ENCODE data around the gene MSI2.
A peak's percentile ranks its signal among the peaks of the same experiment; 100 is the strongest.

MSI2 gene

GRCh38 chr17:57522042-57523005 is 266.0 kb downstream of the MSI2 start:
- DNase-seq (ENCODE audit: low read depth), result no peak
- no peak overlapping the region for H3K4me3 ChIP-seq (ENCODE audit: low read depth, low read length)
- TF ChIP-seq CTCF (conservative IDR thresholded peaks at IDR 0.05; ENCODE audit: low read depth, low read length), result no peak

GRCh38 chr17:57523926-57524632 is 267.8 kb downstream of the MSI2 start:
- H3K4me3 ChIP-seq (ENCODE audit: low read depth, low read length), result no peak overlapping the region
- TF ChIP-seq CTCF (conservative IDR thresholded peaks at IDR 0.05; ENCODE audit: low read depth, low read length), result no peak
- DNase-seq (ENCODE audit: low read depth), result peak; percentile 47

GRCh38 chr17:57524839-57525568 is 268.7 kb downstream of the MSI2 start:
- TF ChIP-seq CTCF (conservative IDR thresholded peaks at IDR 0.05; ENCODE audit: low read depth, low read length), result no peak
- DNase-seq (ENCODE audit: low read depth), result no peak
- no peak overlapping the region for H3K4me3 ChIP-seq (ENCODE audit: low read depth, low read length)

- no peak for DNase-seq (ENCODE audit: low read depth)
- no peak overlapping the region for H3K4me3 ChIP-seq (ENCODE audit: low read depth, low read length)
- TF ChIP-seq CTCF (conservative IDR thresholded peaks at IDR 0.05; ENCODE audit: low read depth, low read length), result no peak
Measured at GRCh38 chr17:57527221-57528057, 271.1 kb downstream of the MSI2 start.

GRCh38 chr17:57528058-57528451 is 271.7 kb downstream of the MSI2 start:
- no peak for DNase-seq (ENCODE audit: low read depth)
- no peak overlapping the region for H3K4me3 ChIP-seq (ENCODE audit: low read depth, low read length)
- no peak for TF ChIP-seq CTCF (conservative IDR thresholded peaks at IDR 0.05; ENCODE audit: low read depth, low read length)

GRCh38 chr17:57530026-57530425 is 273.7 kb downstream of the MSI2 start:
- DNase-seq (ENCODE audit: low read depth), result no peak
- no peak for TF ChIP-seq CTCF (conservative IDR thresholded peaks at IDR 0.05; ENCODE audit: low read depth, low read length)
- H3K4me3 ChIP-seq (ENCODE audit: low read depth, low read length), result no peak overlapping the region

Data from choroid plexus epithelial cell (primary cell).